ELR (cell line): ENCODE measurements around the gene C11orf58.
A peak's percentile ranks its signal among the peaks of the same experiment; 100 is the strongest.

Experiments
- DNase-seq: peaks from one replicate; pipeline ENCODE4 v3.0.0-alpha.2; 2015; ENCODE audit warnings: low read depth

C11orf58 gene

DNA sequence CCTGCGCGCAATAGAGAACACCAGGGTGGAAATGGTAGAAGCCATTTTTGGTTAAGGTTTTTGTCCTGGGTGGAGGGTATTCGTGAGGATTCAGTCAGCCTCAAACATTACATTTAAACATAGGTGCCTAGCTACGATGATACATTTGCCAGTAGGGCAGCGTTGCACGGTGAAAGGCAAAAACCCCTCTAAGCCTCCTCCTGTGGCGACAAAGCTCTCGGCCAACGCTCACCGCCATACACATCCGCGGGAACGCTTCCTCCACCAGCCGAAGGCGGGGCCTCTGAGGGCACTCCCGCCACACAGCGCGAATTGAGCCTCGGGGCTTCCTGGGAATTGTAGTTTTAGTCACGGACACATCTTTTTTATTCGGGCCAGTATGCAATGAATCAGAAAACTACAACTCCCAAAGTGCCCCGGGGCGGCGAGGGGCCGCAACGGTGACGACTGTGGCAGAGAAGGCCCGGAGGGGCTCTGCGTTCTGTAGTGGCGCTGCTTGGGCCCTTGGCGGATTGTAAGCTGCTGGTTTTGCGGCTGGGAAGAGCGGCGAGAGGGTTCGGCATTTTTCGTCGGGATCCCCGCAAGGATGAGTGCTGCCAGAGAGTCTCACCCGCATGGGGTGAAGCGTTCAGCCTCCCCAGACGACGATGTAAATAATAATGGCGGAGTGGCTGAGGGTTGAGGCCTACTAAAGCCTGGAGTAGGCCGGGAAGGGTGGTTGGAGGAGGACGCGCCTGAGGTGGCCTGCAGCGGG is at the start of gene C11orf58:
TSS of gene C11orf58 (plus strand) at position 455 of the 754 bp plus-strand sequence. CDS start at position 587, 132 bp downstream.
- peak; percentile 97 for DNase-seq

DNA sequence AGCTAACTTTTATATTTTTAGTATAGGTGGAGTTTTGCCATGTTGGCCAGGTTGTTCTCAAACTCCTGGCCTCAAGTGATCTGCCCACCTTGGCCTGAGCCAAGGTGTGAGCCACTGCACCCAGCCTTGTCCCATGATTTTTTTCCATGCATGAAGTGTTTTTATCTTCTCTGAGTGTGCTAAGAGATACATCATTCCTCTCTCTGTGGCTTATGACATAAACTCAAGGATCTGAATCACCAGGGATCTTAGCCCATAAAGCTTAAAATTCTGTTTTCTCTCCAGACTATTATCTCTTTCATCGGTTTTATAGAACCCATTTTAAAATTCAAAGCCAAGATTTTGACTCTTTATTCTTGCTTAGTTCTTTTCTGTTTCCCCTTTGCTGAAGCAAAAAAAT is 48.4 kb upstream of the C11orf58 start:
- DNase-seq, result no peak

DNA sequence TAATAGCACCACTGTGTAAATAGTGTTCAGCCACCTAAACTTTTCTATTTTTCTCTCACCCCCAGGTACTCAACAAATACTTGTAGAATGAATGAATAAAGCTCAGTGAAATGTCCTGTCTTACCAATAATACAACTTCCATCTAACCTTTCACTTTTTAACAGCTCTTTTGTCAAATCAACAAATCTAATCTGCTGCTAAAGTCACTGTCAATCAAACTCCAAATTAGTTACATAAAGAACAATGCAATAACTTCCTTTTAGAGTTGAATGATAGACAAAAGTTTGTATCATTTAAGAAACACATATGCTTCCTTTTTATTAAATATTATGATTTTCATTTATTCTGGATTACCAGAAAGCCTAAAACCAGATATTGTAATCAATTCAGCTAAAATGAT is 34.7 kb upstream of the C11orf58 start:
- no peak for DNase-seq

DNA sequence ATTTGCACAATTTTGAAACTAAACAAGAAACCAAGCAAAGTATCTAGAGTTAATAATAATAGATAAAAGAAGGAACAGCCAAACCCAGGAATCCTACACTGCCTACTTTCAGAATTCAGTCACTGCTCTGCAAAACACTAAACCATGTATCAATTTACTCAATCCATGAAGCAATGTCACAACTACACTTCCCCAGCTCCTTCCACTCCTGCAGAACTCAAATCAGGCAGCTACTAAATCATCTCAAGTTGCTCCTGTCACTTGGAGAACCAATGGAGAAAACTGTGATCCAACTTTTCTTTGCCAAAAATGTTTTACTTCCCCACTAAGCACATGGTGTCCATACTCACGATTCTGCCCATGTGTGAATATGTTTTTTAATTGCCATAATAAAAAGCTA is 24.9 kb upstream of the C11orf58 start:
- no peak for DNase-seq

DNA sequence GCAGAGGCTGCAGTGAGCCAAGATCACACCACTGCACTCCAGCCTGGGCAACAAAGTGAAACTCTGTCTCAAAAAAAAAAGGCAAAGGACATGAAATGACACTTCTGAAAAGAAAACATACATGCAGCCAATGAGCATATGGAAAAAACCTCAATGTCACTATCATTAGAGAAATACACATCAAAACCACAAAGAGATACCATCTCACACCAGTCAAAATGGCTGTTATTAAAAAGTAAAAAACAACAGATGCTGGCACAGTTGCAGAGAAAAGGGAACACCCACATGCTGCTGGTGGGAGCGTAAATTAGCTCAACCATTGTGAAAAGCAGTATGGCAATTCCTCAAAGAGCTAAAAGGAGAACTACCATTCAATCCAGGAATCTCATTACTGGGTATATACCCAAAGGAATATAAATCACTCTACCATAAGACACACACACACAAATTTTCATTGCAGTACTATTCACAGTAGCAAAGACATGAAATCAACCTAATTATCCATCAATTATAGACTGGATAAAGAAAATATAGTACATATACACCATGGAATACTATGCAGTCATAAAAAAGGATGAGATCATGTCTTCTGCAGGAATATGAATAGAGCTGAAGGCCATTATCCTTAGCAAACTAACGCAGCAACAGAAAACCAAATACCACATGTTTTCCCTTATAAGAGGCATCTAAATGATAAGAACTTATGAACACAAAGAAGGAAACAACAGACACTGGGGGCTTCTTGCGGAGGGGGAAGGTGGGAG is 15.7 kb upstream of the C11orf58 start:
- no peak for DNase-seq

DNA sequence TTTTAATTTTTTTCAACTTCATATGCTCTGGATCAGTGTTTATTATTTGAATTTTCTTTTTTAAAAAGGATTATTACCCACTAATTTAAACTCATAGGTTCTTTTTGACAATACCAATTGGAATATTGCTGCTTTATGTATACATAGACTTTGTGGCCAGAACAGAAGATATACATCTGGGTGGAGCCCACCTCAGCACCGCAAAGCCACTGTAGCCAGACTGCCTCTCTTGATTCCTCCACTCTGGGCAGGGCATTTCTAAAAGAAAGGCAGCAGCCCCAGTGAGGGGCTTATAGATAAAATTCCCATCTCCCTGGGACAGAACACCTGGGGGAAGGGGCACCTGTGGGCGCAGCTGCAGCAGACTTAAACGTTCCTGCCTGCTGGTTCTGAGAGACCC is 10.6 kb upstream of the C11orf58 start:
- DNase-seq, result no peak

DNA sequence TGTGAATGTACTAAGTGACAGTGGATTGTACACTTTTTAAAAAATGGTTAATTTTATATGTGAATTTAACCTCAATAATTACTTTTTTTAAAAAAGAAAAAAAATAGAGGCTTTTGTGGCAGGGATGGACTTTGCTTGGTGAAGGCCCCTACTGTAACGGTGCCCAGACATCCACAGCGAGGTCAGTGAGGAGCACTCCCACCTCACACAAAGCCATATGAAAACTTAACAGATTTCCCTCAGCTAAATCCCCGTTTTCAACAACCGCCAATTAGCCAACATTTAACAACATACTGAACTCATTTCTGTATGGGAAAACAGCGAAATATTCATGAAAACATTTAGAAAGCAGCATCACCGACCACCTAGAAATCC is 642 bp upstream of the C11orf58 start:
- DNase-seq, result no peak

DNA sequence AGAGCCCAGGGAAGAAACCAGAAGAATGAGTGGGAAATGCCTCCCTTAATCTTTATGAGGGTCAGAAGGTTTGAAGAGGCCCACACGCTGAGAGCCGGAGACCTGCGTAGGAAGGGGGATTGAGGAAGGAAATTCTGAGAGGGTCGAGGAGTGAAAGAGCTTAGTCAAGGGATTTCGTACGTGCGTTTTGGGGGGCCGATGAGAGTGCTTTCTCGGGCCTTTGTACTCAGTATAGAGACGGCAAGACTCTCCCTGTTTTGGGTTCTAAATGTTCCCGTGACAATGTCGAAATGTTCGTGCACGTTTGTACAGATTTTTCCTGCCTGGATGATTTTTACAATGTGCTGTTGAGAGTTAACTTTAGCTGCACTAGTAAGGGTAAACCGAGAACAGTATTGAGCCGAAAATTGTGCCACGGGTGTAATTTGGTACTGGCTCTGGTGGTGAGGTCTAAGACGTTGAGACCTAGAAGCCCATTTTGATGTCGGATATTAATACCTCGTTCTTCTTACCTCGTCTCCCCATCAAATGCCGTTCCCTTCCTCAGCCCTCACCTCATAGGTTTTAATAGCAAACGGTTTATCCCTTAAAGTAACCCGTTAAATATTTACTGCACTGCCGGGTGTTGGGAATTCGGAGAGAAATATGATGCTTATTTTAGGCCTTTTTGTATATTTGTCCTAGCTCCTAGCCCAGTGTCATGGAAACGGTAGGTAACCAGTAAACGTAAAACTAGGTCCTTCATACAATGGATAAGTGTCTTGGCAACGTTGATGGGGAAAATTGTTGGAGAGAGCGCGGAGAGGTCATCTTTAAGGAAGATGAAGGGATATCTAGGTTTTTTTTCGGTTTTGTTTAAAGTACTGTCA is 734 bp downstream of the C11orf58 start:
- DNase-seq, result peak; percentile 24

DNA sequence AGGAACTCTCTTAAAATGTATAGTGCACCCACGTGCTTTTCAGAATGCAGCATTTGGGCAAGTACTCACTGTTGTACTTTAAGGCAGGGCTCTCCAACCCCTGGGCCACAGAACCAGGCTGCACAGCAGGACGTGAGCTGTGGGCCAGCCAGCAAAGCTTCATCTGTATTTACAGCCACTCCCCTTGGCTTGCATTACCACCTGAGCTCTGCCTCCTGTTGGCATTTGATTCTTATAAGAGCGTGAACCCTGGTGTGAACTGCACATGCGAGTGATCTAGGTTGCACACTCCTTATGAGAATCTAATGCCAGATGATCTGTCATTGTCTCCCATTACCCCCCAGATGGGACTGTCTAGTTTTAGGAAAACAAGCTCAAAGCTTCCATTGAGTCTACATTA is 3.0 kb downstream of the C11orf58 start:
- DNase-seq, result no peak

DNA sequence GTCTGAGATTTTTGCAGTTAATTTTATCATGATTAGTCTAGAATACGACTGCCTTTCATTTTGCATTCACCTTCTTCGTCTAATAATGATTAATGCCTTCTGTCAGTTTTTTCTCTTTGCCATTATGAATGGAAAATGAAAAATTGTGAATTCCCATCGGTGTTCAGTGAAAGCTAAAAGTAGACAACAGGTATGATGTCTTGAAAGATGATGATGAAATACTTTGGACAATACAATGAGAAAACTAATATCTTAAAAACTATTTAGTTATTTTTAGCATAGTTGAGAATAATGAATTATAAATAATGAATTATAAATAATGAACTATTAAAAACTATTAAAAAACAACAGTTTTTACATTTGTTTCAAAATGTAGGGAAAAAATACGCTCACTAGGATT is 5.0 kb downstream of the C11orf58 start:
- DNase-seq, result no peak

DNA sequence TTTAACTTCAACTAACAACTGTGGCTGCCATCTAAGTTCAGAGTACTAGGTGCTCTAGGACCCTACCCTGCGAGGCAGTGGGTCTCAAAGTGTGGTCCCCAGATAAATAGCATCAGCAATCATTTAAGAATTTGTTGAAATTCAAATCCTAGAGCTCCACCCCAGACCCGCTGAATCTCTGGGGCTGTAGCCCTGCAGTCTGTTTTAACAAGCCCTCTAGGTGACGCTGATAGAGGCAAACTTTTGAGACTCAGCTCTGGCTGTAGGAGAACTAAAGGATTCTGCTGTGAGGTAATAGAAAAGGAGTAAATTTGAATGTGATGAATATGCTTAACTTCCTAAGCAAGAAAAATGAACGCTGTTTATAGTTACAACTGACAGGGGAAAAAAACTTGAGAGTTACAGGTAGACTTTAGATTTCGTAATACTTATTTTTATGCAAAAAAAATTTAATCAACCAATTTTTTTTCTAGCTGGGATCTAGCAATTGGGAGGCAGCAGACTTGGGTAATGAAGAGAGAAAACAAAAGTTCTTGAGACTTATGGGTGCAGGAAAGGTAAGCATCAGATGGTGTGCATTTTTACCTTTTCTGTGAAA is 5.8 kb downstream of the C11orf58 start:
- DNase-seq, result no peak

DNA sequence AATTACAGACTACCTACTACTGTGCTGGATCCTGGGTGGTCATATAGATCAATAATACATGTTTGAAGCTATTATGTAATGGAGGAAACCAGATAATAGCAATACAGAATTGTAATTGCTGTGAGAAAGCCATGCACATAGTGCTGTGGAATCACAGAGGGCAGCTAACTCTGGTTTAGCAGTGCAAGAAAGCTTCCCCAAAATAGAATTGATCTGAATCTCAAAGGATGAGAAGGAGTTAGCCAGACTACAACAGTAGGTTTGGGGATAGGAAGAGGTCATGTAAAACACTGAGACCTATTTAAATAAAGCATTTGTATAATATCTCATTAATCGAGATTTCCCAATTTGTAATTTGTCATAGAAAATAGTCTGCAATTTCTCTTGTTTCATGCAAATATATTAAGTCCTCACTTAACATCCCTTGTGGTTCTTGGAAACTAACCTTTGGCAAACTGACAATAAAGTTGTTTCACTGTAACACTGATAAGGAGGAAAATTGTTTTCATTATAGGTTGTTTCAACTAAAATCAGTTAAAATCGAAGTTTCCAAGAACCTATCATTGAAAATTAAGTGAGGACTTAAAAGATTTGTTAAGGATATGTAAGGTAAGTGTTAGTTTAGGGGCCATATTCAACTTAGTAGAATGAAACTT is 7.6 kb downstream of the C11orf58 start:
- DNase-seq, result no peak

DNA sequence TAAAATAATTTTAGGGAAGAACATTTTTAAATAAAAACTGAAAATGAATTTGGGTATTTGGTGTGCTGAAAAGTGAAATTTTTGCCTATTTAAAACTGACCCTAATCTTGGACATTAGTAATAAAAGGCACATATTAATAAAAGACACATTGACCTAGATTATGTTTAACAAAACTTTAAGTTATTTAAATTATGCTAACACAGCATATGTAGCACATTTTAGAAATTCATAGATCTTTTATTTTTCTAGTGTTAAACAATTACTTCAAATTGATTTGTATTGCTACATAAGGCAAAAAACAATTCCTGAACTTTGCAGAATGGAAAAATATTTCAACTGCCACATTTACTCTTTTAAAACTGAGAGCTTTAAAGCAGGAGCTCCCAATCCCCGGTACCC is 10.6 kb downstream of the C11orf58 start:
- DNase-seq, result no peak

DNA sequence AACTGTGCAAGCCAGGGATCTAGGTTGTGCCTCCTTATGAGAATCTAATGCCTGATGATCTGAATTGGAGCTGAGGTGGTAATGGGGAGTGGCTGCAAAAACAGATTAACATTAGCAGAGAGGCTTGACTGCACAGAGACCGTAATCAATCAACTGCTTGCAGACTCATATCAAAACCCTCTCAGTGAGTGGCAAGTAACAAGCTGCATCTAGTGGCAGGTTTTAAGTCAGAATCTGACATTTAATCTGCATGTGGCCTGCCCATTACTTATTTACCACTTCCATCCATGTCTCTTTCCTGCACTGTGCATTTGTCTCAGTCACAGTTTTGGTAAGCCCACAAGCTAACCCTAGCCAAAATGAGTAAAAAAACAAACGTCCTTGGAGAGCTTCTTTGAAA is 11.2 kb downstream of the C11orf58 start:
- DNase-seq, result no peak

DNA sequence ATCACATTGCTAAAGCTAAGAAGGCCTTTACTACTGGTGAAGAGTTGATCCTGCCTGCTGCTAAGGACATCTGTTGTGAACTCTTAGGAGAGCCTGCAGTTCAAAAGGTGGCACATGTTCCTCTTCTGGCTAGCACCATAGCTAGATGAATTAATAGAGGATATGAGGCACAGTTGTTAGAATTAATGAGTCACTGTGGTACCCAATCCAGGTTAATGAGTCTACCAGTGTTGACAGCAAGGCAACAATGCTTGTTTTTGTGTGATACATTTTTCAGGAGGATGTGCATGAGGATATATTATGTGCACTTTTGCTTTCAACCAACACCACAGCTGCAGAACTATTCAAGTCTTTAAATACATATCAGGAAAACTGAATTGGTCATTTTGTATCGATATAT is 12.0 kb downstream of the C11orf58 start:
- peak; percentile 41 for DNase-seq

DNA sequence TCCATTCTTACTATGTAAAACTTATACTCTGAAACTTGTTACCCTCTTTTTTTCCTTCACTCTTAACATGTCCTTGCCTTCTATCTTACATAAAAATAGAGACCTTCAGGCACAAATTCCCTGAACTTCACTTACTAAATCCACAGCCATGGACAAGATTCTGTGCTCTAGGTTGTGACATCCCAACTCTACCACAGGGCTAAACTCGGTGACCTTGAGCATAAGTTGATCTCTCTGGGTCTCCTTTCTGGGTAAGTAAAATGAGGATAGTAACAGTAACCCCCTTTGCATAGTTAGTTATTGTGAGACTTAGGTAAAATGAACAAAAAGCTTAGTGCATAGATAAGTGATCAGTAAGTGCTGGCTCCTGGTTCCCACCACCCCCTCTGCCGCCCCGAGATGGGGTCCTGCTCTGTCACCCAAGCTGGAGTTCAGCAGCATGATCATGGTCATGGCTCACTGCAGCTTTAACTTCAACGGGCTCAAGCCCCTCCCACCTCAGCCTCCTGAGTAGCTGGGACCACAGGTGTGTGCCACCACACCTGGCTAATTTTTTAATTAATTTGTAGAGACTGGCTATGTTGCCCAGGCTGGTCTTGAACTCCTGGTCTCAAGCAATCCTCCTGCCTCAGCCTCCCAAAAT is 20.1 kb downstream of the C11orf58 start:
- no peak for DNase-seq

DNA sequence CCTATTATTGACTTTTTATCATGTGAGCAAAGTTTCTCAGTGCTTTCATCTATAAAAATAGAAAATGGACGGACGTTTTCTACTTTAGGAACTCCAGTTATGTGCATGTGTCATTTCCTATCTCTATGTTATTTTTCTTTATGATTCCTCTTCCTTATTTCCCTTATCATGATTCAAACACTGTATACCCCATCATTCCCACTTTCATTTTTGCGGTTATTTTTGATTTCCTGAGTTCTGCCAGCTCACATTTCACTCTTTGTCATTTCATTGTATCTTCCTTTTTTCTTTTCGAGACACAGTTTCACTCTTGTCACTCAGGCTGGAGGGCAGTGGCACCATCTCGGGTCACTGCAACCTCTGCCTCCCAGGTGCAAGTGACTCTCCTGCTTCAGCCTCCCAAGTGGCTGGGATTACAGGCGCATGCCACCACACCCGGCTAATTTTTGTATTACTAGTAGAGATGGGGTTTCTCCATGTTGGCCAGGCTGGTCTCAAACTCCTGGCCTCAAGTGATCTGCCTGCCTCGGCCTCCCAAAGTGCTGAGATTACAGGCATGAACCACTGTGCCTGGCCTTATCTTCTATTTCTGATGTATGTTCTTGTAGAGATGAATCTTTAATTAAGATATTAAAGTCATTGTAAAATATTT is 21.5 kb downstream of the C11orf58 start:
- peak; percentile 40 for DNase-seq

DNA sequence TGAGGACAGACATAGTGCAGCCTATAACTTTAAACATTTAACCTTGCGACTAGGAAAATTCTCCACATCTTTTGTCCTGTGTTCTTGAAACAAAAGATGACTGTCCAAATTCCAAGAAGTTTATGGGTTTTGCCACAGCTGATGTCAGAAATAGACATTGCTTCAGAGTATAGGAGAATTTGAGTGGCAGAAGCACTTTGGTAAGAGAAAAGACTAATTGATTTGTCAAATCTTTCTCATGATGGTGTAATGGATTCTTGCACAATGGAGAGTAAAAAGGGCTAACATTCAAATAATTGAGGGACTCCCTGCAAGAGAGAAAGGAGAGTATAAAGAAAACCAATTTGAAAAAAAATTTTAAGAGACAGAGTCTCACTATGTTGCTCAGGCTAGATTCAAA is 25.3 kb downstream of the C11orf58 start:
- DNase-seq, result no peak

DNA sequence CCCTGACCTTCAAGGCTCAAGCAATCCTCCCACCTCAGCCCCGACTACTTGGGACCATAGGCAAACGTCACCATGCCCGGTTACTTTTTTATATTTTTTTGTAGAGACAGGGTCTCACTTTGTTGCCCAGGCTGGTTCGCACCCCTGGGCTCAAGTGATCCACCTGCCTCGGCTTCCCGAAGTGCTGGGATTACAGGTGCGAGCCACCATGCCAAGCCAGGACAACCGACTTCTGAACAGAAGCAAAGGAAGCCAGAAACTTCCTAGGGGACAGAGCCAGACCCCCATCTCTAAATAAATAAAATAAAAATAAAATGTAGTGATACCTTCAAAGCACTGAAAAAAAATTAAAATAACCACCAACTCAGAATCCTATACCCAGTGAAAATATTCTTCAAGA is 26.4 kb downstream of the C11orf58 start:
- no peak for DNase-seq

DNA sequence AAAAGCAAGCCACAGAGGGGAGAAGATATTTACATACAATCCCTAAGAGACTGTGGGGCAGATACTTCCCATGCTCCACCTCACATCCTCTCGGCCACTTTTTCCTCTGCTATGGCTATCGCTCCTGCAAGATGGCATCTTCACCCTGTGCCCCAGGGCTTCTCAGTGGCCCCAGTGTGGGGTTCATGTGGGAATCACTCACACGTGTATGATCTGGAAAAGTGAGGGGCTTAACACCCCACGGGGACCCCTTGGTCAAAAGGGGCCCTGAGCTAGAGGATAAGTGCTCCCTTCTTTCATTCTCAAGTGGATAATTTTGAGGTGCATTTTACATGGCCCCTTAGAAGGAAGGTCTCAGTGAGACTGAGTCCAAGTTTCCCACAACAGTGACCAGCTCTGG is 28.7 kb downstream of the C11orf58 start:
- DNase-seq, result no peak

DNA sequence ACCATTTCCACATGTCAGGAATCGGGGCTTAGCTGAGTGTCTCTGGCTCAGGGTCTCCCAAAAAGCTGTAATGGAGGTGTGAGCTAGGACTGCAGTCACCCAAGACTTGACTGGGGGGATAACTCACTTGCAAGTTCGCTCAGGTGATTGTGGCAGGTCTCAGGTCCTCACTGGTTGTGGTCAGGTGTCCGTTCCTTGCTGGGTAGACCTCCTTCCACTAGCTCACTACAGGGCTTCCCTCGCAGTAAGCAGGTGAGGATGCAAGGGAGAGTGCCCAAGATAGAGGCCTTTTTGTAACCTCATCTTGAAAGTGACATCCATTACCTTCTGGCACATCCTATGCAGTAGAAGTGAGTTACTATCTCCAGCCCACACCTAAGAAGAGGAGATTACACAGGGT is 29.5 kb downstream of the C11orf58 start:
- no peak for DNase-seq
